Activated CD8-positive, alpha-beta T cell treated with anti-CD3 and anti-CD28 coated beads, Interleukin-2, amount 10 ng/mL, durations not matched to agents 7 days and 5 days (primary cell): ENCODE data around the gene PXT1. TPM values are rescaled to one million over a fixed set of nuclear protein-coding genes. Genes with fewer than 3 reads are reported as not detected.
A peak's percentile ranks its signal among the peaks of the same experiment; 100 is the strongest.

Experiments used
- ATAC-seq: fragments of 150-1000 bp; cut with Tn5 transposase; one replicate; pipeline ENCODE4 v1.10.0; 2021; ENCODE audit warnings: moderate library complexity
- CTCF ChIA-PET: fragments of 350-600 bp; sonication (Branson Sonifier 250); formaldehyde crosslinking; loops from one replicate; lab custom pipeline; 2021; ENCODE audit warnings: antibody characterized with exemption; lab: Charles Lee
- POLR2A ChIA-PET: fragments of 350-600 bp; sonication (Branson Sonifier 250); formaldehyde crosslinking; loops from one replicate; lab custom pipeline; 2021; ENCODE audit warnings: antibody characterized with exemption; lab: Charles Lee
- DNase-seq: peaks from one replicate; pipeline ENCODE4 v3.0.0-alpha.2; 2020
- H3K27ac Mint-ChIP-seq: one replicate; pipeline ENCODE4 v1.8.0; 2021; ENCODE audit warnings: mild to moderate bottlenecking, mixed read lengths
- H3K27me3 Mint-ChIP-seq: one replicate; pipeline ENCODE4 v1.8.0; 2021; ENCODE audit warnings: low read depth, mixed read lengths
- H3K36me3 Mint-ChIP-seq: one replicate; pipeline ENCODE4 v1.8.0; 2021; ENCODE audit warnings: low read depth, mixed read lengths
- H3K4me1 Mint-ChIP-seq: one replicate; pipeline ENCODE4 v1.8.0; 2021; ENCODE audit warnings: low read depth, mixed read lengths
- H3K4me3 Mint-ChIP-seq: one replicate; pipeline ENCODE4 v1.8.0; 2021; ENCODE audit warnings: mild to moderate bottlenecking, mixed read lengths
- H3K9me3 Mint-ChIP-seq: one replicate; pipeline ENCODE4 v1.8.0; 2022; ENCODE audit warnings: mixed read lengths; ENCODE audit not compliant: insufficient read depth
- total RNA-seq, 2 experiments: library from RNA; stranded (reverse); gene quantifications; one replicate each; pipeline ENCODE4 v1.2.3, GENCODE V29; 2021

Gene PXT1
- total RNA-seq, 2 experiments from 2014 or later = 0.16 TPM

DNA sequence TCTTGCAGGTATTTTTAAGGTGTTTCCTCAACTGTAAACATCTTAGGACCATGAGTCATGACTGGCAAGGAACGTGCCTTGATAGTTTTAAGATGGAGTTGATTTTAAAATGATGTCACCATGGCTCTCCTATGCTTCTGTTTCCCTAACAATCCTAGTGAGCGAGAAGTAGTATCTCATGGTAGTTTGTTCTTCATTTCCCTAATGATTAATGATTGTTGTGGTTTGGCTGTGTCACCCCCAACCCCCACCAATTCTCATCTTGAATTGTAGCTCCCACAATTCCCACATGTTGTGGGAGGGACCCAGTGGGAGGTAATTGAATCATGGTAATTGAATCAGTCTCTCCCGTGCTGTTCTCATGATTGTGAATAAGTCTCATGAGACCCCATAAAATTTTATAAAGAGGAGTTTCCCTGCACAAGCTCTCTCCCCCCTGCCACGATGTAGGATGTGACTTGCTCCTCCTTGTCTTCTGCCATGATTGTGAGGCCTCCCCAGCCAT is 89.2 kb downstream of the PXT1 start:
- H3K4me1 Mint-ChIP-seq = peaks cover 12% of the 10 kb centered on the region
- ChIA-PET POLR2A (no interaction called here), CTCF (interaction anchor here (0.6 to 4.4 kb wide), 4 partner anchors 12 to 248 kb away, joined by 3 to 27 read pairs (median 4); no protein-coding TSS in a partner anchor)
- no peak for ATAC-seq
- no peaks in the 10 kb centered on the region for H3K36me3 Mint-ChIP-seq
- H3K27ac Mint-ChIP-seq = no peak overlapping the region
- no peak overlapping the region for H3K4me3 Mint-ChIP-seq
- peaks cover 27% of the 10 kb centered on the region for H3K27me3 Mint-ChIP-seq
- DNase-seq = no peak
- H3K9me3 Mint-ChIP-seq = no peaks in the 10 kb centered on the region

DNA sequence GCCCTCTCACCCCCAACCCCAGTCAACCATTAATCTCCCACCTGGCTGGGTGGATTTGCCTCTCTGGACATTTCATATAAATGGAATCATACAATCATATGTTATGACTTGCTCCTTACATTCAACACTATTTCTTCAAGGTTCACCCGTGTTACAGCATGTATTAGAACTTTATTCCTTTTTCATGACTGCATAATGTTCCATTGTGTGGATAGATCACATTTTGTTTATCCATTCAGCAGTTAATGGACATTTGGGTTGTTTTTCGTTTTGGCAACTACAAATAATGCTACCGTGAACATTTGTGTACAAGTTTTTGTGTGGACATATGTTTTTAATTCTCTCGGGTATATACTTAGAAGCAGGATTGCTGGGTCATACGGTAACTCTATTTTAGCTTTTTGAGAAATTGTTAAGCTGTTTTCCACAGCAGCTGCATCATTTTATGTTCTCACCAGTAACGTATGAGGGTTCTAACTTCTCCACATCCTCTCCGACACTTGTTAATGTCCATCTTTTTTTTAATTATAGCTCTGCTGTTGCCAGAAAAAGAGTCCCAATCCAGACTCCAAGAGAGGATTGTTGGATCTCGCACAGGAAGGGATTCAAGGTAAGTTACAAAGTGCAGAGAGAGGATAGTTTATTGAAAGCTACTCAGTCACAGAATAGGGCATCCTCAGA is 90.0 kb downstream of the PXT1 start:
- DNase-seq (no peak), ATAC-seq (no peak)
- CTCF ChIA-PET = interaction anchor here (0.9 to 4.4 kb wide), 4 partner anchors 8 to 50 kb away, joined by 4 to 27 read pairs (median 4); no protein-coding TSS in a partner anchor
- H3K36me3 Mint-ChIP-seq = no peaks in the 10 kb centered on the region
- peaks cover 24% of the 10 kb centered on the region for H3K27me3 Mint-ChIP-seq
- no peak overlapping the region for H3K27ac Mint-ChIP-seq
- no peak overlapping the region for H3K4me3 Mint-ChIP-seq
- H3K4me1 Mint-ChIP-seq = peaks cover 3% of the 10 kb centered on the region
- no peaks in the 10 kb centered on the region for H3K9me3 Mint-ChIP-seq
- POLR2A ChIA-PET = no interaction called here

DNA sequence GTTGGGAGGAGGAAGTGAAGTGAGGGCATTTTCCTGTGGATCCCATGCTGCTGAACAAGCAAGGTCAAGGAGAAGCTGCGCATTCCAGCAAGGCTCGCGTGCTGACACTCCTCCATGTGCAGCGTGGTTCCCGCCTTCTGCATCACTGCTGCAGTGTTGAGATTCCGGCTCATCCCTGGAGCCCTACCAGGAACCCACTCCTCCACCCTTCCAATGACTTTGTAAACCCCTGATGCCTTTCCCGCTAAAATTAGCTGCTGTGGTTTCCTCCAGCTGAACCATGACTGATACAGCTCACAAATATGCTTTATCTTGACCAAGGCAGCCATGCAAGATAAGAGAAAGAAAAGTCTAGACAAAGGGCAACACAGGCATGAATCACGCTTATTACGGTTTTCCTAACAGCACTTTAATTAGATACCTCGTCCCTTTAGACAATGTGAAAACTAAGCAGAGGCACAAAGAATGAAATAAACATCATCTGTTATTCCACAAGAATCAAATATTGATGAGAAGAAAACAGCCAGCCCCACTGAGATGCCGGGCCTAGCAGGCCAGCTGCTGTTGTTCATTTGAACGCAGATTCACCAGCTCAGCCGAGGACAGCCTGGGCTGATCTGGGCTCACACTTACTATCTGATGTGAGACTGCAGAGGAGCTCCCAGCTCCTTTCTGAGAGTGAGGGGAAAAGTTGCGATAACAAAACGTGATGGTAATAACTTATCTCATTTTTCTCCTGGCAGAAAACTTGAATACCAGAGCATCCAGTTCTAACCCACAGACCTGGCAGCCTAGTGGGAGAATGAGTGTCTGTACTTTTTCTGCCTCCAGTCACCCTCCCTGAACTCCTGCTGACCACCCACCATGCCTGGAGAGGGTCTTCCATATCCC is 91.7 kb downstream of the PXT1 start:
- CTCF ChIA-PET = interaction anchor here (1.1 to 4.4 kb wide), 3 partner anchors 10 to 225 kb away, joined by 3 to 27 read pairs (median 4); no protein-coding TSS in a partner anchor
- no peak overlapping the region for H3K27ac Mint-ChIP-seq
- ATAC-seq = no peak
- no peak for DNase-seq
- H3K4me1 Mint-ChIP-seq = no peaks in the 10 kb centered on the region
- H3K27me3 Mint-ChIP-seq = peaks cover 19% of the 10 kb centered on the region
- no peaks in the 10 kb centered on the region for H3K36me3 Mint-ChIP-seq
- H3K4me3 Mint-ChIP-seq = no peak overlapping the region
- H3K9me3 Mint-ChIP-seq = no peaks in the 10 kb centered on the region
- POLR2A ChIA-PET = no interaction called here

DNA sequence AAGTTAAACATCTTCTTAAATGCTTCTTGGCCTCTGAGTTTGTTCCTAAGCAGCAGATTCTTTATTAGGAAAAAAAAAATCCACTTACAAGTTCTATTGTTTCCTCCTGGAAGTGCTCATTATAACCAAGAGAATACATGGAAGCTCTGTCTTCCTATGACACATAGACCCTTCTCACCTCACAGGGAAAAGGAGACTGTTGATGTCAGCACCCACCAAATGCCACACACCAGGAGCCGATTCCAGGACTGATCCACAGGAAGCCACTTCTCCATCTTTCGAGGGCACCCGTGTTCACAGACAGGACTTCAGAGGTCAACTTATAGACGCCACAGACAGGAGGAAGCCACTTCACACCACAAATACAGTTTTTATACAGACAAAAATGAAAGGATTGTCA is 92.6 kb downstream of the PXT1 start:
- Mint-ChIP-seq H3K4me3 (no peak overlapping the region), H3K9me3 (no peaks in the 10 kb centered on the region), H3K27me3 (peaks cover 16% of the 10 kb centered on the region), H3K27ac (no peak overlapping the region), H3K4me1 (no peaks in the 10 kb centered on the region), H3K36me3 (no peaks in the 10 kb centered on the region)
- ChIA-PET POLR2A (no interaction called here), CTCF (interaction anchor here (4.4 kb wide), 1 partner anchor 9 kb away, joined by 27 read pairs; no protein-coding TSS in a partner anchor)
- ATAC-seq = no peak
- DNase-seq = no peak

DNA sequence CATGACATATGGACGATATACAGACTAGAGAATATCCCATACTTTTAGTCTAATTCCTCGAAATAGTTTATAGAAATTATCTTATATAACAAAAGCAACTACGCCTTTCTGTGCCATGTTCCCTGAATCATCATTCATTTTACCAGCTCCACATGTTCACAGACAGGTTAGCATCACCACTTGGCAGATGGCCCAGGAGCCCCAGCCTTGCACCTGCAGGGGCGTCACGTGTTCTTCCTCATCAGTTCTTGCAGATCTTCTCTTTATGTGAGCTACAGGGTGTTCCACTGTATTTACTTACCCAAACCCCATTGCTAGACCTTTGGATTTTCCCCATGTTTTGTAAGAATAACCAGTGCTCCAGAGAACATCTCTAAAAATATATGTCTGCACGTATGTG is 93.4 kb downstream of the PXT1 start:
- H3K4me3 Mint-ChIP-seq = no peak overlapping the region
- H3K27ac Mint-ChIP-seq = no peak overlapping the region
- DNase-seq = no peak
- H3K9me3 Mint-ChIP-seq = no peaks in the 10 kb centered on the region
- ChIA-PET CTCF (interaction anchor here (1.1 to 1.3 kb wide), 2 partner anchors 8 to 47 kb away, joined by 4 to 5 read pairs; no protein-coding TSS in a partner anchor), POLR2A (no interaction called here)
- peaks cover 13% of the 10 kb centered on the region for H3K27me3 Mint-ChIP-seq
- no peaks in the 10 kb centered on the region for H3K4me1 Mint-ChIP-seq
- no peak for ATAC-seq
- H3K36me3 Mint-ChIP-seq = no peaks in the 10 kb centered on the region

DNA sequence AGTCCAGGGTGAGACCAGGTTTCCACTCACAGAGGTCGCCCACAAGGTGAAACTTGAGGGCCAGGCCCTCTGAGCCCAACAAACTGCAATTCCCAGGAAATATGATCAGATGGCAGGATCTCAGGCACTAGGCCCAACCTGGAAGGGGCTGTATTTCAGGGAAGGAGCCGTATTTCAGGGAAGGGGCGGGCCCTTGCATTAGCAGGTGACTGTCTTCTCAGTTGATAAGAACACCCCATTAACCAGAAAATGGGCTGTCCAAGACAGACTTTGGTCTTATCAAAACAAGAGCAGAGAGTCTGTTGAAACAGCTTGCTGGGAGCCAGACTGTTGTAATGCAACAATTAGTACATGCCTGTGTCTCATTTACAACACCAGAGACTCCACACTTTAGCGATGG is 95.0 kb downstream of the PXT1 start:
- H3K27ac Mint-ChIP-seq = no peak overlapping the region
- no peaks in the 10 kb centered on the region for H3K36me3 Mint-ChIP-seq
- H3K9me3 Mint-ChIP-seq = no peaks in the 10 kb centered on the region
- CTCF ChIA-PET = interaction anchor here (1.2 to 1.4 kb wide), 3 partner anchors 12 to 318 kb away, joined by 3 to 6 read pairs (median 4); no protein-coding TSS in a partner anchor
- POLR2A ChIA-PET = no interaction called here
- H3K4me3 Mint-ChIP-seq = no peak overlapping the region
- ATAC-seq (no peak), DNase-seq (no peak)
- H3K27me3 Mint-ChIP-seq = peaks cover 17% of the 10 kb centered on the region
- H3K4me1 Mint-ChIP-seq = no peaks in the 10 kb centered on the region

DNA sequence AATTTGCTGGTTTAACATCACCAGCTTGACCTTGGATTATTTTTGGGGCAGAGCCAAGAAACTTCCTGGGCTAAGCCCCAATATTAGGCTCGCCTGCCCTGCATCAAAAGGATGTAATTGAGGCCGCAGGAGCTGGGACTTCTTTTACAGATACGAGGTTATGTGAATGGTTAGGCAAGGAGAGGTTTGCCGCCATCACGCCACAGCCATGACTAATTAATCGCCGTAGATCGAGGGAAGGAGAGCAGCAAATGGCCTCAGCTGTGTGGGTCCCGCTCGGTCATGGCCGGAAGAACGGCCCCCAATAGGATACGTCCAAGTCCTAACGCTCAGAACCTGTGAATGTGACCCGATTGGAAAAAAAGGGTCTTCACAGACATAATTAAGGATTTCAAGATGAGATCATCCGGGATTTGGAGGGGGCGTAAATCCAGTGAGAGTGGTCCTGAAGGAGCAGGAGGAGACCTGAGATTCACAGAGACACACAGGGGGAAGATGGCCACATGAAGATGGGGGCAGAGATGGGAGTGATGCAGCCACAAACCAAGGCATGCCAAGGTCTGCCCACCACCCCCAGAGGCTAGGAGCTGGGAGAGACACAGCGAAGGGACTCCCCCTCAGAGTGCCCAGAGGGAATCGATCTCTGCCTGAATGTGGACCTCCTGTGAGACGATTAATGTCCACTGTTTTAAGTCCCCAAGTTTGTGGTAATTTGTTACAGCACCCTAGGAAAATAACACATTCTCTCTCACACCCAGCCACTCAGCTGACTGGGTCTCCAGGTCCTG is 96.0 kb downstream of the PXT1 start:
- POLR2A ChIA-PET = interaction anchor here (0.6 kb wide), 1 partner anchor 267 kb away, joined by 3 read pairs; no protein-coding TSS in a partner anchor
- ATAC-seq = no peak

DNA sequence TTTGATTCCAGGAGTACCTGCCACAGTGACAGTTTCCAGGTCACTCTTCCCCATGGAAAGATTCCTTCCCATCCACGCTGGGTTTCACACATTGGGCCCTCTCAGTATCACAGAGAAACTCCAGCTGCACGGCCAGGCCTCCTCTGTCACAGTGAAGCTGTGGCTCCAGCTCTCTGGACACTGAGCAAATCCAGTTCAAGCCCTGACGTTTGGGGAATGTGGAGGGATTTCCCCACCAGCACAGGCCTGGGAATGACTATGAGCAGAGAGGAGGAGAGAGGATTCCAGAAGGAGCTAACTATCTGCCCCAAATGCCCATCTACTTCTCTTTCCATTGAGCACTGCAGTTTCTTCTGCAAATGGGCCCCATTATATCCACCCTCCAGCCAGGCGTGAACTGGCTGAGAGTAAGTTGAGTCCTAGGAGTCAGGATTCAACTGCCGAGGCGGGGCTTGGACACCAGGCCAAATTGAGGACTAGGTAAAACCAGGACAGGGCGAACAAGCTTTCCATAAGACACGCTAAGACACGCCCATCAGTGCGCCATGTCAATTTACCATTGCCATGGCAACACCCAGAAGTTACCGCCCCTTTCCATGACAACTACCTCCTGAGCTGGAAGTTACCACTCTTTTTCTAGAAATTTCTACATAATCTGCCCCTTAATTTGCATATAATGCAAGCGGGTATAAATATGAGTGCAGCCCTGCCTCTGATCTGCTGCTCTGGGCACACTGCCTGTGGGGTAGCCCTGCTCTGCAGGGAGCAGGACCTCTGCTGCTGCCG is 96.8 kb downstream of the PXT1 start:
- Mint-ChIP-seq H3K36me3 (no peaks in the 10 kb centered on the region), H3K27me3 (peaks cover 22% of the 10 kb centered on the region), H3K9me3 (no peaks in the 10 kb centered on the region), H3K27ac (no peak overlapping the region), H3K4me1 (peaks cover 1% of the 10 kb centered on the region), H3K4me3 (no peak overlapping the region)
- DNase-seq (no peak), ATAC-seq (peak; percentile 37)
- ChIA-PET POLR2A (interaction anchor here (0.6 kb wide), 1 partner anchor 266 kb away, joined by 3 read pairs; no protein-coding TSS in a partner anchor), CTCF (interaction anchor here (0.7 to 1.0 kb wide), 2 partner anchors 13 to 251 kb away, joined by 3 to 5 read pairs; no protein-coding TSS in a partner anchor)

More for the DNA sequence above, 96.0 kb downstream of the PXT1 start:
- no peak overlapping the region for H3K27ac Mint-ChIP-seq
- CTCF ChIA-PET = interaction anchor here (0.7 to 1.0 kb wide), 2 partner anchors 12 to 252 kb away, joined by 3 to 5 read pairs; no protein-coding TSS in a partner anchor
- no peak for DNase-seq
- no peak overlapping the region for H3K4me3 Mint-ChIP-seq
- no peaks in the 10 kb centered on the region for H3K36me3 Mint-ChIP-seq
- H3K4me1 Mint-ChIP-seq = no peaks in the 10 kb centered on the region
- no peaks in the 10 kb centered on the region for H3K9me3 Mint-ChIP-seq
- peaks cover 23% of the 10 kb centered on the region for H3K27me3 Mint-ChIP-seq

DNA sequence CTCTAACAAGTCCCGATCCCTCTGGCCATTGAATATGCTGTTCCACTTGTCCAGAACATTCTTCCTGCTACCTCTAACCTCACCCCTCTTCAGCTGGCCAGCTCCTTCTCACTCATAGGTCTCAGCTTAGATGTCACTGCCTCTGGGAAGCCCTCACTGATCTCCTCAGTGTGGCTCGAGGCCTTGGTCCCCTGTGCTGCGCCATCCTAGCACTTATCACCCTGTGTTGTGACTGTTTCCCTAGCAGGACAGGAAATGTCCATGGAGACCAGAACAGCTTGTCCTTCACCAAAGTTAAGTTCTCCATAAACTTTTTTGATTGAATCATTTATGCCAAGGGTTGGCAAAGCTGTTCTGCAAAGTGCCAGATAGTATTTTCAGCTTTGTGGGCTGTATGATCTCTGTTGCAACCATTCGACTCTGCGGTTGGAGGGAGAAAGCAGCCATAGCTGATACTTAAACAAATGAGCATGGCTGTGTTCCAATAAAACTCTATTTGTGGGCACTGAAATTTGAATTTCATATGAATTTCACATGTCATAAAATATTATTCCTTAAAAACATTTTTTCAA is 99.5 kb downstream of the PXT1 start:
- no peaks in the 10 kb centered on the region for H3K9me3 Mint-ChIP-seq
- peaks cover 6% of the 10 kb centered on the region for H3K4me1 Mint-ChIP-seq
- H3K4me3 Mint-ChIP-seq = no peak overlapping the region
- no peak for DNase-seq
- H3K36me3 Mint-ChIP-seq = no peaks in the 10 kb centered on the region
- H3K27ac Mint-ChIP-seq = no peak overlapping the region
- ChIA-PET CTCF (interaction anchor here (1.6 to 5.4 kb wide), 2 partner anchors 18 to 41 kb away, joined by 3 to 75 read pairs; no protein-coding TSS in a partner anchor), POLR2A (interaction anchor here (0.8 kb wide), 1 partner anchor 17 kb away, joined by 3 read pairs; no protein-coding TSS in a partner anchor)
- peaks cover 32% of the 10 kb centered on the region for H3K27me3 Mint-ChIP-seq
- no peak for ATAC-seq
